Measurements from ENCODE around the gene C14orf119. TPM values are rescaled to one million over a fixed set of nuclear protein-coding genes. Genes with fewer than 3 reads are reported as not detected.
A peak's percentile ranks its signal among the peaks of the same experiment; 100 is the strongest.

The C14orf119 gene
- total and polyA plus RNA-seq, 9 of the 15 experiments (the other 6 are each of a cell fraction or from before 2014, with no cell fraction given), result 36.7 to 251 (median 51.8) TPM

DNA sequence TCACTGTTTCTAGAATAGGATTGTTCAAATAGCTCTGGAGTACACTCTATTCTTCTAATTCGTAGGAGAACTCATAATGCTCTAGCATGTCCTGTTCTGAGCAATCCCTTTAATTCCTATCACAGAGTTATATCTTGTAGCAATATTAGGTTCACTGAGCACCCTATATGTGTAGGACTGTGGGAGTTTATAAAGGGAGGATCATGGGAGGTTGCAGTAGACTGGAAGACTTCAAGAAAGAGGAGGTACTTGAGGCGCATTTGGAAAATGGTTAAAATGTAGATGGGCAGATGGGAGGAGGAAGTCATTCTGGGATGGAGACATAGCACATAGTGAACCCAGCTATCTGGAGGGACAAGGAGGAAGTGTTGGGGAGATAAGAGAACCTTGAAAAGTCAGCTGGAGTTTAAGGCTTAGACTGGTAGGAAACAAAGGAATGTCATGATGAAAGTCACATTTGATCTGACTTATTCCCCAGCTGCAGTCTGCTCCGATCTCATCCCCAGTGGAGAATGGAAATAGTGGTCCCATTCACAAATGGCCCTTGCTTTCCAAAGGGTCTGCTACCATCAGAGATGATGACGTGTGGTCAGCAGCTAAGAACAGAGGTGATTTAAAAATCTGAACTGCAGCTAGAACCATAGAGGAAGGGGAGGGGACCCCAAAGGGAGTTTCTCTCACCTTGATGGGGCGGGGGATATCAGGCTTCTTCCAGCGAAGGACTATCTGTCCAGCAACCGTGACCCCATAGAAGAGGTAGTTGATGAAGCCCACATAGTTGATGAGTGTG lies 33.9 kb downstream of the C14orf119 start (continued):
- TF ChIP-seq ZBTB1 (CRISPR knock-in tag; IDR thresholded peaks at IDR 0.05; ENCODE audit: borderline replicate concordance, low read depth), result no peak
- TF ChIP-seq RBM25 (IDR thresholded peaks at IDR 0.05; ENCODE audit: low read depth, low read length, severe bottlenecking), result no peak
- TF ChIP-seq ZHX1 (conservative IDR thresholded peaks at IDR 0.05; ENCODE audit: low read length), result no peak
- TF ChIP-seq ZBED1 (IDR thresholded peaks at IDR 0.05), result no peak
- no peak for TF ChIP-seq TCF7 (IDR thresholded peaks at IDR 0.05; ENCODE audit: borderline replicate concordance)
- TF ChIP-seq ZNF586 (CRISPR knock-in tag; conservative IDR thresholded peaks at IDR 0.05), result no peak
- TF ChIP-seq ZFP36 (IDR thresholded peaks at IDR 0.05; ENCODE audit: low read depth, low read length, partially characterized antibody), result peak; percentile 10
- TF ChIP-seq ZZZ3 (IDR thresholded peaks at IDR 0.05), result no peak
- TF ChIP-seq RBM39 (optimal IDR thresholded peaks at IDR 0.05; ENCODE audit: low read depth, low read length), result no peak
- TF ChIP-seq, protein P1, sequence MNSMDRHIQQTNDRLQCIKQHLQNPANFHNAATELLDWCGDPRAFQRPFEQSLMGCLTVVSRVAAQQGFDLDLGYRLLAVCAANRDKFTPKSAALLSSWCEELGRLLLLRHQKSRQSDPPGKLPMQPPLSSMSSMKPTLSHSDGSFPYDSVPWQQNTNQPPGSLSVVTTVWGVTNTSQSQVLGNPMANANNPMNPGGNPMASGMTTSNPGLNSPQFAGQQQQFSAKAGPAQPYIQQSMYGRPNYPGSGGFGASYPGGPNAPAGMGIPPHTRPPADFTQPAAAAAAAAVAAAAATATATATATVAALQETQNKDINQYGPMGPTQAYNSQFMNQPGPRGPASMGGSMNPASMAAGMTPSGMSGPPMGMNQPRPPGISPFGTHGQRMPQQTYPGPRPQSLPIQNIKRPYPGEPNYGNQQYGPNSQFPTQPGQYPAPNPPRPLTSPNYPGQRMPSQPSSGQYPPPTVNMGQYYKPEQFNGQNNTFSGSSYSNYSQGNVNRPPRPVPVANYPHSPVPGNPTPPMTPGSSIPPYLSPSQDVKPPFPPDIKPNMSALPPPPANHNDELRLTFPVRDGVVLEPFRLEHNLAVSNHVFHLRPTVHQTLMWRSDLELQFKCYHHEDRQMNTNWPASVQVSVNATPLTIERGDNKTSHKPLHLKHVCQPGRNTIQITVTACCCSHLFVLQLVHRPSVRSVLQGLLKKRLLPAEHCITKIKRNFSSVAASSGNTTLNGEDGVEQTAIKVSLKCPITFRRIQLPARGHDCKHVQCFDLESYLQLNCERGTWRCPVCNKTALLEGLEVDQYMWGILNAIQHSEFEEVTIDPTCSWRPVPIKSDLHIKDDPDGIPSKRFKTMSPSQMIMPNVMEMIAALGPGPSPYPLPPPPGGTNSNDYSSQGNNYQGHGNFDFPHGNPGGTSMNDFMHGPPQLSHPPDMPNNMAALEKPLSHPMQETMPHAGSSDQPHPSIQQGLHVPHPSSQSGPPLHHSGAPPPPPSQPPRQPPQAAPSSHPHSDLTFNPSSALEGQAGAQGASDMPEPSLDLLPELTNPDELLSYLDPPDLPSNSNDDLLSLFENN (IDR thresholded peaks at IDR 0.05; ENCODE audit: low read depth in 2 of 2, low read length in 2 of 2), result no peak
- no peak for TF ChIP-seq GTF2F1 (IDR thresholded peaks at IDR 0.05; ENCODE audit: low read depth, low read length)
- TF ChIP-seq ZNF41 (CRISPR knock-in tag; conservative IDR thresholded peaks at IDR 0.05), result no peak
- no peak for TF ChIP-seq MTF1 (CRISPR knock-in tag; IDR thresholded peaks at IDR 0.05; ENCODE audit: borderline replicate concordance)
- TF ChIP-seq CTCF (IDR thresholded peaks at IDR 0.05 in 2 of 3, conservative IDR thresholded peaks at IDR 0.05 in 1 of 3; ENCODE audit: insufficient read depth in 2 of 3, low read depth in 1 of 3, low read length in 3 of 3), result no peak
- no peak for TF ChIP-seq YBX1 (IDR thresholded peaks at IDR 0.05)
- TF ChIP-seq TRIM24 (IDR thresholded peaks at IDR 0.05), result peak in 1 of 2 experiments; percentile 60; a peak in 2 of 4 replicates
- no peak for TF ChIP-seq SRSF3 (IDR thresholded peaks at IDR 0.05; ENCODE audit: insufficient read depth, low read length)
- TF ChIP-seq HNRNPK (IDR thresholded peaks at IDR 0.05; ENCODE audit: low read depth, low read length, poor library complexity, severe bottlenecking), result no peak
- TF ChIP-seq, protein P2, sequence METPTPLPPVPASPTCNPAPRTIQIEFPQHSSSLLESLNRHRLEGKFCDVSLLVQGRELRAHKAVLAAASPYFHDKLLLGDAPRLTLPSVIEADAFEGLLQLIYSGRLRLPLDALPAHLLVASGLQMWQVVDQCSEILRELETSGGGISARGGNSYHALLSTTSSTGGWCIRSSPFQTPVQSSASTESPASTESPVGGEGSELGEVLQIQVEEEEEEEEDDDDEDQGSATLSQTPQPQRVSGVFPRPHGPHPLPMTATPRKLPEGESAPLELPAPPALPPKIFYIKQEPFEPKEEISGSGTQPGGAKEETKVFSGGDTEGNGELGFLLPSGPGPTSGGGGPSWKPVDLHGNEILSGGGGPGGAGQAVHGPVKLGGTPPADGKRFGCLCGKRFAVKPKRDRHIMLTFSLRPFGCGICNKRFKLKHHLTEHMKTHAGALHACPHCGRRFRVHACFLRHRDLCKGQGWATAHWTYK (CRISPR knock-in tag; IDR thresholded peaks at IDR 0.05), result no peak

Data from K562 (cell line).